ENCODE data around the gene PGAP1. TPM values are rescaled to one million over a fixed set of nuclear protein-coding genes. Genes with fewer than 3 reads are reported as not detected.

The PGAP1 gene
- total RNA-seq, 1 experiment from 2014 or later: 3.5 TPM

DNA sequence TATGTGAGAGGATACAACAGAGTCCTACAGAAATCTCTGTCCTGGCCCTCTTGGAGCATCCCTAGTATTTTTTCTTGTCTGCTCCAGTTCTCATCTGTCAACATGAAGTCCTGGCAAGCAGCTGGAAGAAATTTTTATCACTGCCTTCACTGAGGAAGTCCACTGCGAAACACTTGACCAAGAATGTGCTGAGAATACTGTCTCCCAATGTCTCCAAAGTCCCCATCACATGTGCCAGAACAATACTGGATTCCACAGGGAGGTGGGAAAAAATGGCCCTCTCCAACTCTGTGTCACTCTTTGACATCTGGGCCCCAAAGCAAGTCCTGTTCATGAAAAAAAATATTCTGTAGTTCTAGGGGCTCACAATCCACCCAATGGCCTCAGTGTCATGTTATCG lies 32.8 kb upstream of the PGAP1 start:
- no TSS peak for BruUV-seq (replicated peaks)
- H3K79me2 ChIP-seq (ENCODE audit: low read length): no peaks in the 10 kb centered on the region
- H3K4me1 ChIP-seq (ENCODE audit: insufficient read depth, low read length): peaks cover 4% of the 10 kb centered on the region; the same call in 1 of the 2 replicates
- ChIA-PET POLR2A (ENCODE audit: unreplicated experiment) (no interaction called here), CTCF (no interaction called here)
- TF ChIP-seq EZH2phosphoT487 (IDR thresholded peaks at IDR 0.05; ENCODE audit: borderline replicate concordance, low read length): no peak
- TF ChIP-seq CTCF (conservative IDR thresholded peaks at IDR 0.05; ENCODE audit: low read depth, low read length): no peak
- no peak for TF ChIP-seq EZH2 (IDR thresholded peaks at IDR 0.05; ENCODE audit: low read length, unreplicated experiment)
- H3K9ac ChIP-seq (ENCODE audit: low read length): no peak overlapping the region
- intact Hi-C loops (cut with micrococcal nuclease): no loop called here
- no peaks in the 10 kb centered on the region for H3F3A ChIP-seq (ENCODE audit: low read length, unreplicated experiment)
- ATAC-seq (no peak), DNase-seq (no peak)
- H3K27me3 ChIP-seq (ENCODE audit: low read length): no peaks in the 10 kb centered on the region
- H3K27ac ChIP-seq (ENCODE audit: low read length): no peak overlapping the region
- H3K9me3 ChIP-seq (ENCODE audit: low read length): no peaks in the 10 kb centered on the region
- no peaks in the 10 kb centered on the region for H3K36me3 ChIP-seq (ENCODE audit: low read depth, low read length)
- H3K9me2 ChIP-seq (replicated peaks; ENCODE audit: low read length): no peaks in the 10 kb centered on the region
- no peak overlapping the region for H2AFZ ChIP-seq (ENCODE audit: low read length)
- H3K4me3 ChIP-seq (ENCODE audit: low read length): no peak overlapping the region
- H3K4me2 ChIP-seq (ENCODE audit: low read length): no peak overlapping the region
- no peaks in the 10 kb centered on the region for H4K20me1 ChIP-seq (ENCODE audit: low read length)

DNA sequence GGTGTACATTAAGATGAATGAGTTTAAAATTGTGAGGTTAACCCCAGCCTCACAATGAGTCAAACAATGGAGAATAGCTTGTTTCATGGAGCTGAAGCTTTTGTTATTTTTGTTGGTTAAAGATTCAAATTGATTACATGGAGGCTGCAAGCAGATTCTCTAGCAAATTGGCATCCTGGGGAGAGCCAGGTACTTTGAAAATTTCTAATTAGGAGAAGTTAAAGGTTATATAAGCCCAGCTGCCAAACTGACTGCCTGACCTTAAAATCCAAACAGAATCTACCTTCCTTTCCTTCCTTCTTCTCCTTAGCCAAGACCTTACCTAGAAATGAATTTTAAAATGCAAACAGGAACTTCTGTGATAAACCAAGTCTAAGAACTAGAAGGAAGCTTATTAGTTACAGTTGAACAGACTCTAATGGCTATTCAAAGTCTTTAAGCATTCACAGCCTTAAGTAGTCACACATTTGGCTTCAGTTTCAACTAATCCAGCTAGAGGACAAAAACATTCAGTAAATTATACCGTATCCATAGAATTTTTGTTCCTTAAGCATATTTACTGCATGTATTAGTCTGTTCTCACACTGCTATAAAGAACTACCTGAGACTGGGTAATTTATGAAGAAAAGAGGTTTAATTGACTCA lies 31.5 kb upstream of the PGAP1 start:
- DNase-seq (no peak), ATAC-seq (no peak)
- no peak overlapping the region for H2AFZ ChIP-seq (ENCODE audit: low read length)
- no peak overlapping the region for H3K4me3 ChIP-seq (ENCODE audit: low read length)
- H3K79me2 ChIP-seq (ENCODE audit: low read length): no peaks in the 10 kb centered on the region
- no peaks in the 10 kb centered on the region for H3F3A ChIP-seq (ENCODE audit: low read length, unreplicated experiment)
- H3K4me2 ChIP-seq (ENCODE audit: low read length): no peak overlapping the region
- H3K9ac ChIP-seq (ENCODE audit: low read length): no peak overlapping the region
- no peaks in the 10 kb centered on the region for H3K9me3 ChIP-seq (ENCODE audit: low read length)
- H3K9me2 ChIP-seq (replicated peaks; ENCODE audit: low read length): no peaks in the 10 kb centered on the region
- ChIA-PET POLR2A (ENCODE audit: unreplicated experiment) (no interaction called here), CTCF (no interaction called here)
- peaks cover 2% of the 10 kb centered on the region; the same call in 1 of the 2 replicates for H3K4me1 ChIP-seq (ENCODE audit: insufficient read depth, low read length)
- H4K20me1 ChIP-seq (ENCODE audit: low read length): no peaks in the 10 kb centered on the region
- no peaks in the 10 kb centered on the region for H3K27me3 ChIP-seq (ENCODE audit: low read length)
- H3K36me3 ChIP-seq (ENCODE audit: low read depth, low read length): no peaks in the 10 kb centered on the region
- no peak overlapping the region for H3K27ac ChIP-seq (ENCODE audit: low read length)
- no TSS peak for BruUV-seq (replicated peaks)
- intact Hi-C loops (cut with micrococcal nuclease): no loop called here
- no peak for TF ChIP-seq EZH2phosphoT487 (IDR thresholded peaks at IDR 0.05; ENCODE audit: borderline replicate concordance, low read length)
- no peak for TF ChIP-seq CTCF (conservative IDR thresholded peaks at IDR 0.05; ENCODE audit: low read depth, low read length)
- no peak for TF ChIP-seq EZH2 (IDR thresholded peaks at IDR 0.05; ENCODE audit: low read length, unreplicated experiment)

DNA sequence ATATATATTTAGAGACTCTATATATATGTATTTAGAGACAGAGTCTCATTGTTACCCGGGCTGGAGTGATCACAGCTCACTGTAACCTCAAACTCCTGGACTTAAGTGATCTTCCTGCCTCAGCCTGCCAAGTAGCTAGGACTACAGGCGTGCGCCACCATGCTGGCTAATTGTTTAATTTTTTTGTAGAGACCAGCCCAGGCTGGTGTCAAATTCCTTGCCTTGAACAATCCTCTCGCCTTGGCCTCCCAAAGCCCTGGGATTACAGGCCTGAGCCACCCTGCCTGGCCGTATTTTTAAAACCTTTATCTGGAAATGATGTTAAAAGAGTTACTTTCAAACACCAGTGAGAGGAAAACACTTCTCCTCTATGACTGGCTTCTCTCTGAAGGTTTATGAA lies 30.9 kb upstream of the PGAP1 start:
- no peaks in the 10 kb centered on the region for H3F3A ChIP-seq (ENCODE audit: low read length, unreplicated experiment)
- ChIA-PET CTCF (no interaction called here), POLR2A (ENCODE audit: unreplicated experiment) (no interaction called here)
- no peaks in the 10 kb centered on the region for H4K20me1 ChIP-seq (ENCODE audit: low read length)
- intact Hi-C loops (cut with micrococcal nuclease): no loop called here
- H3K36me3 ChIP-seq (ENCODE audit: low read depth, low read length): no peaks in the 10 kb centered on the region
- H2AFZ ChIP-seq (ENCODE audit: low read length): no peak overlapping the region
- no peaks in the 10 kb centered on the region for H3K27me3 ChIP-seq (ENCODE audit: low read length)
- BruUV-seq (replicated peaks): no TSS peak
- H3K79me2 ChIP-seq (ENCODE audit: low read length): no peaks in the 10 kb centered on the region
- no peak overlapping the region for H3K9ac ChIP-seq (ENCODE audit: low read length)
- ATAC-seq (no peak), DNase-seq (no peak)
- H3K9me2 ChIP-seq (replicated peaks; ENCODE audit: low read length): no peaks in the 10 kb centered on the region
- no peak overlapping the region for H3K4me3 ChIP-seq (ENCODE audit: low read length)
- H3K9me3 ChIP-seq (ENCODE audit: low read length): no peaks in the 10 kb centered on the region
- H3K4me1 ChIP-seq (ENCODE audit: insufficient read depth, low read length): no peaks in the 10 kb centered on the region
- no peak overlapping the region for H3K4me2 ChIP-seq (ENCODE audit: low read length)
- no peak overlapping the region for H3K27ac ChIP-seq (ENCODE audit: low read length)
- no peak for TF ChIP-seq CTCF (conservative IDR thresholded peaks at IDR 0.05; ENCODE audit: low read depth, low read length)
- TF ChIP-seq EZH2phosphoT487 (IDR thresholded peaks at IDR 0.05; ENCODE audit: borderline replicate concordance, low read length): no peak
- TF ChIP-seq EZH2 (IDR thresholded peaks at IDR 0.05; ENCODE audit: low read length, unreplicated experiment): no peak

Measured in PC-3 (cell line).